IMR-90 (cell line): ENCODE measurements around the gene FAM120A. TPM values are rescaled to one million over a fixed set of nuclear protein-coding genes. Genes with fewer than 3 reads are reported as not detected.

Experiments
- ATAC-seq: fragments of 200-7000 bp; cut with Tn5 transposase; 2 replicates; pipeline ENCODE4 v1.9.1; 2020; ENCODE audit warnings: low read depth, mild to moderate bottlenecking, moderate library complexity
- BruUV-seq: library from RNA; stranded (reverse); fragments of 400-500 nt; replicated peaks from 2 replicates; lab custom pipeline; 2021; lab: Mats Ljungman, UMichigan
- CTCF ChIA-PET: fragments of 300-600 bp; formaldehyde crosslinking; extraction: SDS; loops from one replicate; lab custom pipeline; 2021; ENCODE audit warnings: antibody characterized with exemption; lab: Yijun Ruan, JAX
- POLR2A ChIA-PET: fragments of 300-600 bp; sonication (Branson Sonifier 250); formaldehyde crosslinking; loops from one replicate; lab custom pipeline; 2022; ENCODE audit warnings: antibody characterized with exemption; ENCODE audit not compliant: unreplicated experiment; lab: Charles Lee
- DNase-seq: peaks from one replicate; pipeline ENCODE4 v3.0.0; 2013
- H2AFZ ChIP-seq: replicated peaks from 2 replicates; pipeline ENCODE3; 2013; ENCODE audit warnings: low read length, mild to moderate bottlenecking; ENCODE audit not compliant: poor library complexity
- H2AK5ac ChIP-seq: 2 replicates; pipeline ENCODE4 v1.6.1; 2013; ENCODE audit warnings: low read depth, low read length, inconsistent platforms
- H2AK9ac ChIP-seq: replicated peaks from 2 replicates; pipeline ENCODE3; 2013; ENCODE audit warnings: mild to moderate bottlenecking, low read depth, low read length, moderate library complexity; ENCODE audit not compliant: poor library complexity
- H2BK120ac ChIP-seq: 2 replicates; pipeline ENCODE4 v1.6.1; 2013; ENCODE audit warnings: low read depth, low read length, inconsistent platforms
- H2BK15ac ChIP-seq: 3 replicates; pipeline ENCODE4 v1.6.1; 2013; ENCODE audit warnings: low read depth, low read length, inconsistent platforms
- H2BK20ac ChIP-seq: 2 replicates; pipeline ENCODE4 v1.6.1; 2013; ENCODE audit warnings: low read depth, mild to moderate bottlenecking, inconsistent platforms, low read length, moderate library complexity
- H2BK5ac ChIP-seq: 2 replicates; pipeline ENCODE4 v1.6.1; 2013; ENCODE audit warnings: mild to moderate bottlenecking, low read depth, low read length, inconsistent platforms; ENCODE audit not compliant: poor library complexity, severe bottlenecking
- H3K14ac ChIP-seq: replicated peaks from 2 replicates; pipeline ENCODE4 v1.6.1; 2013; ENCODE audit warnings: low read depth, low read length, inconsistent platforms
- H3K18ac ChIP-seq: 2 replicates; pipeline ENCODE4 v1.6.1; 2013; ENCODE audit warnings: low read depth, low read length, control low read depth
- H3K23ac ChIP-seq: 2 replicates; pipeline ENCODE4 v1.6.1; 2013; ENCODE audit warnings: low read depth, low read length, inconsistent platforms
- H3K27ac ChIP-seq: 2 replicates; pipeline ENCODE4 v1.5.1; 2013; ENCODE audit warnings: mild to moderate bottlenecking, control low read depth, low read length; ENCODE audit not compliant: insufficient read depth
- H3K27me3 ChIP-seq: 2 replicates; pipeline ENCODE4 v1.6.1; 2013; ENCODE audit warnings: low read length; ENCODE audit not compliant: control insufficient read depth, insufficient read depth
- H3K36me3 ChIP-seq: 2 replicates; pipeline ENCODE4 v1.6.1; 2013; ENCODE audit warnings: low read length, mixed read lengths; ENCODE audit not compliant: control insufficient read depth, insufficient read depth
- H3K4ac ChIP-seq: 2 replicates; pipeline ENCODE4 v1.6.1; 2013; ENCODE audit warnings: low read depth, low read length, inconsistent platforms
- H3K4me1 ChIP-seq: 2 replicates; pipeline ENCODE4 v1.6.1; 2013; ENCODE audit warnings: low read length, mixed read lengths; ENCODE audit not compliant: control insufficient read depth, insufficient read depth
- H3K4me2 ChIP-seq: 2 replicates; pipeline ENCODE4 v1.6.1; 2013; ENCODE audit warnings: low read depth, mild to moderate bottlenecking, control low read depth, low read length, moderate library complexity
- H3K4me3 ChIP-seq: 2 replicates; pipeline ENCODE4 v1.5.1; 2013; ENCODE audit warnings: low read depth, mild to moderate bottlenecking, control low read depth, low read length, moderate library complexity; ENCODE audit not compliant: insufficient read depth
- H3K56ac ChIP-seq: 2 replicates; pipeline ENCODE4 v1.6.1; 2013; ENCODE audit warnings: low read length, inconsistent platforms; ENCODE audit not compliant: insufficient read depth; ENCODE audit errors: extremely low read depth
- H3K79me1 ChIP-seq, 2 experiments: 2 replicates each; pipeline ENCODE4 v1.6.1; 2013; ENCODE audit warnings: low read length in 2 of 2, inconsistent platforms in 1 of 2, low read depth in 1 of 2
- H3K9ac ChIP-seq: 2 replicates; pipeline ENCODE4 v1.6.1; 2013; ENCODE audit warnings: low read depth, low read length, control low read depth
- H3K9me1 ChIP-seq: 2 replicates; pipeline ENCODE4 v1.6.1; 2013; ENCODE audit warnings: low read length, inconsistent platforms; ENCODE audit not compliant: insufficient read depth
- H3K9me3 ChIP-seq: 2 replicates; pipeline ENCODE4 v1.6.1; 2013; ENCODE audit warnings: low read length; ENCODE audit not compliant: control insufficient read depth, insufficient read depth
- H4K20me1 ChIP-seq: 2 replicates; pipeline ENCODE4 v1.6.1; 2013; ENCODE audit warnings: low read length, inconsistent platforms; ENCODE audit not compliant: insufficient read depth
- H4K5ac ChIP-seq: 2 replicates; pipeline ENCODE4 v1.6.1; 2013; ENCODE audit warnings: mild to moderate bottlenecking, low read depth, low read length, control low read depth
- H4K8ac ChIP-seq, 2 experiments: 2 replicates each; pipeline ENCODE4 v1.6.1; 2013; ENCODE audit warnings: low read depth in 2 of 2, low read length in 2 of 2, control low read depth in 1 of 2, inconsistent platforms in 1 of 2
- H4K91ac ChIP-seq: 2 replicates; pipeline ENCODE4 v1.6.1; 2013; ENCODE audit warnings: low read depth, low read length, inconsistent platforms; ENCODE audit not compliant: insufficient read depth
- BHLHE40 ChIP-seq: fragments of 150-350 bp; IDR thresholded peaks from 2 replicates; pipeline ENCODE4 v1.6.1; 2016; ENCODE audit warnings: mild to moderate bottlenecking, low read depth, low read length
- WGBS, 2 experiments: methylation state at CpG; one replicate each; pipeline versions ENCODE4 v1.1.5 to v1.1.7; 2013; ENCODE audit warnings: missing lambda C conversion rate in 2 of 2; ENCODE audit not compliant: insufficient read length in 1 of 2; ENCODE audit errors: extremely low coverage in 2 of 2; 5-methylcytosine and 5-hydroxymethylcytosine counted together
- dilution Hi-C: fragments of 300-500 bp; cut with HindIII; formaldehyde crosslinking; loops from one replicate; pipeline ENCODE4 v1.14.3; 2018; ENCODE audit warnings: low sequenced_read_pairs; ENCODE audit not compliant: unreplicated experiment
- in situ Hi-C: fragments of 300-500 bp; cut with MboI; formaldehyde crosslinking; loops from 3 replicates; pipeline ENCODE4 v1.14.3; 2019; ENCODE audit warnings: low sequenced_read_pairs, inconsistent platforms, mixed read lengths
- intact Hi-C: fragments of 100-400 bp; cut with micrococcal nuclease; formaldehyde crosslinking; loops from 2 replicates; pipeline ENCODE4 v1.10.0; 2022
- polyA plus RNA-seq, 3 experiments: library from polyadenylated mRNA; depleted of rRNA; stranded (reverse); fragments of >200 nt; gene quantifications; 2 replicates each; pipeline ENCODE4 v1.2.3, GENCODE V29; 2012; ENCODE audit warnings: low replicate concordance in 1 of 3
- total RNA-seq: library from RNA; depleted of rRNA; stranded (reverse); fragments of >200 nt; gene quantifications from 2 replicates; pipeline ENCODE4 v1.2.3, GENCODE V29; 2012
- TF ChIP-seq, protein P1 (sequence below): fragments of 150-350 bp; IDR thresholded peaks from 2 replicates; pipeline ENCODE4 v1.6.1; 2017; ENCODE audit warnings: mild to moderate bottlenecking, antibody characterized with exemption, low read length, low read depth
- TF ChIP-seq, protein P2 (sequence below): conservative IDR thresholded peaks from 2 replicates; pipeline ENCODE4 v1.5.1; 2012; ENCODE audit warnings: mild to moderate bottlenecking, low read depth, low read length, improper control_type of control experiment

FAM120A gene
- total and polyA plus RNA-seq, 2 of the 4 experiments (the other 2 are of a cell fraction), result 61.6 to 75.1 TPM

DNA sequence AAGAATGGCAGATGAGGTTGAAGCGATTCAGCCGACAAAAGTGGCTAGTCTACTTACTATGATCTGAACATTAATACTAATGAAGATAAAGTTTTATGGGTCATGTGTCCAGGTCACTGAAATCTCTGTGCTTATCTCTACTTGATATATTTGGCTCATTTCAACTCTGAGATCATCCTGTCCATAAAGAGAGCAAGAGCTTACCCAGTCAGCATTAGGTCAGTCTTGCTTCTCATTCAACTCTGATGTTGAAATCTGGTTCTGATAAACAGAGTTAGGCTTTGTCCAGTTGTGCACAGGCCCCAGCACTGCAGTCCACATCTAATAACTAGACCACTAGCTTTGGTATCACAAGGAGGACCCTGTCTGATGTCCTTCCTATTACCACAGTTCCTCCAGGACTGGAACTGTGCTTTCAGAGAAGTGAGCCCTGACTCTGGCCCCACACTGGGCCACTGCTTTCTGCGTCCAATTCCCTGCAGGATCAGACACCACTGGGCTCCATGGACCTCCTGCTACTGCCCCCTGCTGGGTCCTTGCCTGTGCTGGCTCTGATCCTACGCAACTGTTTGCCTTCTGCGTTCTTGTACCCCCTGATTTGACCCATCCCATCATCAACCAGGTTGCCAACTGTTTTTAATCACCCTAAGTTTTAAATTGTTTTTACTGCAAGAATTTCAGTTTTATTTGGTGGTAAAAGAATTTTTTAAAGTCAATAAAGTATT lies 23.7 kb upstream of the FAM120A start:
- H3K9me3 ChIP-seq, result no peaks in the 10 kb centered on the region
- no peaks in the 10 kb centered on the region for H3K79me1 ChIP-seq
- H3K14ac ChIP-seq, result no peak overlapping the region
- WGBS, 2 experiments, result no CpG with 5 or more reads among the region's 5 CpGs
- no peak overlapping the region for H3K4me3 ChIP-seq
- H2AK5ac ChIP-seq, result no peak overlapping the region
- H4K8ac ChIP-seq, result no peak overlapping the region
- no peak overlapping the region for H3K4ac ChIP-seq
- H2BK5ac ChIP-seq, result no peak overlapping the region
- no TSS peak for BruUV-seq
- H3K27me3 ChIP-seq, result peaks cover 1% of the 10 kb centered on the region
- H3K9me1 ChIP-seq, result no peaks in the 10 kb centered on the region
- H3K23ac ChIP-seq, result no peak overlapping the region
- no peak overlapping the region for H4K91ac ChIP-seq
- dilution Hi-C loops (no loop called here), in situ Hi-C loops (no loop called here), intact Hi-C loops (no loop called here)
- ChIA-PET CTCF (interaction anchor here (0.6 kb wide), 1 partner anchor 124 kb away, joined by 3 read pairs; no protein-coding TSS in a partner anchor), POLR2A (no interaction called here)
- no peak for DNase-seq
- no peak overlapping the region for H2BK20ac ChIP-seq
- no peak overlapping the region for H2AFZ ChIP-seq
- no peak overlapping the region for H2AK9ac ChIP-seq
- H4K5ac ChIP-seq, result no peak overlapping the region
- H3K27ac ChIP-seq, result no peak overlapping the region
- H2BK120ac ChIP-seq, result no peak overlapping the region
- TF ChIP-seq, protein P1, sequence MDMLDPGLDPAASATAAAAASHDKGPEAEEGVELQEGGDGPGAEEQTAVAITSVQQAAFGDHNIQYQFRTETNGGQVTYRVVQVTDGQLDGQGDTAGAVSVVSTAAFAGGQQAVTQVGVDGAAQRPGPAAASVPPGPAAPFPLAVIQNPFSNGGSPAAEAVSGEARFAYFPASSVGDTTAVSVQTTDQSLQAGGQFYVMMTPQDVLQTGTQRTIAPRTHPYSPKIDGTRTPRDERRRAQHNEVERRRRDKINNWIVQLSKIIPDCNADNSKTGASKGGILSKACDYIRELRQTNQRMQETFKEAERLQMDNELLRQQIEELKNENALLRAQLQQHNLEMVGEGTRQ, result no peak
- TF ChIP-seq, protein P2, sequence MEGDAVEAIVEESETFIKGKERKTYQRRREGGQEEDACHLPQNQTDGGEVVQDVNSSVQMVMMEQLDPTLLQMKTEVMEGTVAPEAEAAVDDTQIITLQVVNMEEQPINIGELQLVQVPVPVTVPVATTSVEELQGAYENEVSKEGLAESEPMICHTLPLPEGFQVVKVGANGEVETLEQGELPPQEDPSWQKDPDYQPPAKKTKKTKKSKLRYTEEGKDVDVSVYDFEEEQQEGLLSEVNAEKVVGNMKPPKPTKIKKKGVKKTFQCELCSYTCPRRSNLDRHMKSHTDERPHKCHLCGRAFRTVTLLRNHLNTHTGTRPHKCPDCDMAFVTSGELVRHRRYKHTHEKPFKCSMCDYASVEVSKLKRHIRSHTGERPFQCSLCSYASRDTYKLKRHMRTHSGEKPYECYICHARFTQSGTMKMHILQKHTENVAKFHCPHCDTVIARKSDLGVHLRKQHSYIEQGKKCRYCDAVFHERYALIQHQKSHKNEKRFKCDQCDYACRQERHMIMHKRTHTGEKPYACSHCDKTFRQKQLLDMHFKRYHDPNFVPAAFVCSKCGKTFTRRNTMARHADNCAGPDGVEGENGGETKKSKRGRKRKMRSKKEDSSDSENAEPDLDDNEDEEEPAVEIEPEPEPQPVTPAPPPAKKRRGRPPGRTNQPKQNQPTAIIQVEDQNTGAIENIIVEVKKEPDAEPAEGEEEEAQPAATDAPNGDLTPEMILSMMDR, result no peak
- TF ChIP-seq BHLHE40, result no peak
- no peaks in the 10 kb centered on the region for H3K36me3 ChIP-seq
- no peak overlapping the region for H3K56ac ChIP-seq
- H4K20me1 ChIP-seq, result no peaks in the 10 kb centered on the region
- no peak for ATAC-seq
- no peak overlapping the region for H3K9ac ChIP-seq
- no peak overlapping the region for H3K18ac ChIP-seq
- no peak overlapping the region for H2BK15ac ChIP-seq
- no peak overlapping the region for H3K4me2 ChIP-seq
- no peaks in the 10 kb centered on the region for H3K4me1 ChIP-seq
